ENCODE measurements around the gene UBL7.

UBL7 gene

GRCh38 chr15:74408385-74408784 is 52.6 kb downstream of the UBL7 start:
- DNase-seq (ENCODE audit: low spot score) = no peak

- DNase-seq (ENCODE audit: low spot score) = no peak
Observed at GRCh38 chr15:74406992-74407705, 53.8 kb downstream of the UBL7 start.

- no peak for DNase-seq (ENCODE audit: low spot score)
Observed at GRCh38 chr15:74406517-74406916, 54.4 kb downstream of the UBL7 start.

DNA sequence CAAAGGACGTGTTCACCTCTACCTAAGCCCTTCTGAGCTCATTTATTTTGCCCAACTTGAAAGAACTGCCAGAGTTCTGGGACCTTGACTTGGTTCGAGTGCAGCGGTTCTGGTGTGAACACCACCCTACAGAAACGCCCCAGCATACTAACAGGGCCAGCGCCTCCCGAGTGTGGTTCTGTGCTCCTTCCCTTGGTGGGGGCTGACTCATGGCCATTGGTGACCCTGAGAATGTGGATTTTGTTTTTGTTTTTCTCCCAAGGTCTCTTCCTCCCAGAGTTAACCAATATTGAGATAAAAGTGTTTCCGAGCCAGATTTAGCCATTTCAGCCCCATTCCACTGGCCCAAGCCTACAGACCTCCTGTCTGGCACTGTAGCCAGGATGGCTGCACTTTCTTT is 55.1 kb downstream of the UBL7 start:
- no peak for DNase-seq (ENCODE audit: low spot score)

DNA sequence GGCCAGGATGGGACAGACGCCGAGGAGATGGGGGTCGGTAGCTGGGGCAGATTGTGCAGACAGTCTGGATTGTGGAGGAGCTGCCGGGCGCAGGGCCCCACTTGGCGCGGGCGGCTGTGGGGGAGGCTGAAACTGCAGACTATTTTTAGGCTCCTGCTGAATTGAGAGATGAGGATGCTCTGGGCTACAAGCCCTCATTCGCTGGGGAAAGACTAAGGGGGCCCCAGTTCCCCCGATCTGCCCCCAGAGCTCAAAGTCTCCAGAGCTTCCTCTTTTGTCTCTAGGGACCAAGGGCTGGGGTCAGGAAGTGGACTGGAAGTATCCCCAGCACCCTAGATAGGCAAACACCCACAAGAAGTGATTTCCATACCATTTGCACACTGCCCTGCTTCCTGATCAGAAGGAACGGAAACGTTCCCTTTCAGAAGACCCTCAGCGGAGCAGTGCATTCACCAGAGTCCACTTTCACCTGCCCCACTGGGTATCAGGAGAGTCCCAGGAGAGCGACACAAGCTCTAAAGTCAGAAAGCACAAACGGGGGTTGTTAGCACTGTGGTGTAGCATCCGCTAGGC is 56.9 kb downstream of the UBL7 start:
- DNase-seq (ENCODE audit: low spot score) = no peak

DNA sequence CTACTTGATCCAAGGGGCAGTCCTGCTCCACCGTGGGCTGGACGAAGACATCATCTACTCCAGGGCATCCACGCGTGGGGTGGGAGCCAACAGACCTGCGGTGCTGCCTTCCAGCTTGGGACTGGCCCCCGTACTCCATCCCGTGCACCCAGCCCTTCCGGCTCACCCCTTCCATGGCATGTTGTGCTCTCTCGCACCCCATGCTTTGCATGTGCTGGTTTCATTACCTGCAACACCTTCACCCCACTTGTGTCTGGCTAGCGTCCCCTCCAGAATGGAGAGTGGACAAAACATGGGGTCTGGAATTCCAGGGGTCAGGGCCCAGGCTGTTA is 57.4 kb downstream of the UBL7 start:
- DNase-seq (ENCODE audit: low spot score) = no peak

- no peak for DNase-seq (ENCODE audit: low spot score)
Observed at GRCh38 chr15:74402873-74403587, 57.9 kb downstream of the UBL7 start.

- DNase-seq (ENCODE audit: low spot score) = no peak
Observed at GRCh38 chr15:74402337-74402841, 58.6 kb downstream of the UBL7 start.

- no peak for DNase-seq (ENCODE audit: low spot score)
Observed at GRCh38 chr15:74400915-74401757, 59.8 kb downstream of the UBL7 start.

DNA sequence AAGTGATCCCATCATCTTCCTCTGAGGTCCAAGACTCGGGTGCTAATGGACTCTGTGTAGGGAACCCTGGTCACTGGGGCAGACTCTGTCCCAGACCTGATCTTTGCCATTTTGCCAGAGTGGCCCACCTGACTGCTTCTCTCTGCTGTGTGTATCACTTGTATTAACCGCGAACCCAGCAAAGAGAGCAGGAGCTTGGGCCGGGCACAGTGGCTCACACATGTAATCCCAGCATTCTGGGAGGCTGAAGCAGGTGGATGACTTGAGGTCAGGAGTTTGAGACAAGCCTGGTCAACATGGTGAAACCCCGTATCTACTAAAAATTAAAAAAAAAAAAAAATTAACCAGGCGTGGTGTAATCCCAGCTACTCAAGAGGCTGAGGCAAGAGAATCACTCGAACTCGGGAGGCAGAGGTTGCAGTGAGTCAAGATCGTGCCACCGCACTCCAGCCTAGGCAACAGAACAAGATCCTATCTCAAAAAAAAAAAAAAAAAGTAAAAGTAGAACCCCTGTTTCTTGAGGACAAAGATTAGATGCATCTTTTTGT is 60.6 kb downstream of the UBL7 start:
- DNase-seq (ENCODE audit: low spot score) = no peak

- DNase-seq (ENCODE audit: low spot score) = no peak
Observed at GRCh38 chr15:74399511-74400312, 61.2 kb downstream of the UBL7 start.

- no peak for DNase-seq (ENCODE audit: low spot score)
Observed at GRCh38 chr15:74399100-74399499, 61.9 kb downstream of the UBL7 start.

GRCh38 chr15:74398183-74398582 is 62.8 kb downstream of the UBL7 start:
- DNase-seq (ENCODE audit: low spot score) = no peak

DNA sequence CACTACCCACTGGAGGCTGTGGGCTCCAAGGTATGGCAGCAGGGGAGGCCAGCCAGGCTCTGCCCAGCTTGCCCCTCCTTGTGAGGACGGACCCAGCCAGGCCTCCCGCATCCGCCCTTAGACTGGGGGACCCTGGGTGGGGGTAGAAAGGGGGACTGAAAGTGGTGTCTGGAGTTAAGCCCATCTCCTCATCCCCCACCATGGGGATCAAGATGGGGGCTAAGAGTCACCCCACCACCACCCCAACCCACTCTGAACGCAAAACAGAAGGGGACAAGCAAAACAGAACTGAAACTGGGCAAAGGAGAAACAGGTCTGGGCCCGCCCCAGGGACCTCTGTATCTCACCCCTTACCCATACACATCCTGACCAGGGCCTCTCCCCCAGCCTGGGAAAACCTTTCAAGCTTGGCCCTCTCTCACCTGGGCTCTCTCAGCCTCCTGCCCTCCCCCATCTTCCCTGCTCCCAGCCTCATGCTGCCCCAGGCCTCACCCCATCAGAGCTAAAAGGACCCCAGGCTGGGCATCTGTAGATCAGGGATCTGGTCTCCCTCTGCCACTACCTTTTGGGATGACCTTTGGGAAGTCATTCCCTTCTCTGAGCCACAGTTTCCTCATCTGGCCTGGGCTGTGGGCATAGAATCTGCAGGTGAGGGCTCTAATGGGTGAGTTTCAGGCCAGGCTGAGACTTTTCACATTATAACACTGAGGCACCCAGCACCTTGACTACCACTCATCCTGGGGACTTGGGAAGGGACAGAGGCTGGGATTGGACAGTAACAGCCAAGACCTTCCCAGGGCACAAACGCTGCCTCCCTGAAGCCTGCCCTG is 63.5 kb downstream of the UBL7 start:
- no peak for DNase-seq (ENCODE audit: low spot score)

- no peak for DNase-seq (ENCODE audit: low spot score)
Observed at GRCh38 chr15:74396445-74397238, 64.3 kb downstream of the UBL7 start.

DNA sequence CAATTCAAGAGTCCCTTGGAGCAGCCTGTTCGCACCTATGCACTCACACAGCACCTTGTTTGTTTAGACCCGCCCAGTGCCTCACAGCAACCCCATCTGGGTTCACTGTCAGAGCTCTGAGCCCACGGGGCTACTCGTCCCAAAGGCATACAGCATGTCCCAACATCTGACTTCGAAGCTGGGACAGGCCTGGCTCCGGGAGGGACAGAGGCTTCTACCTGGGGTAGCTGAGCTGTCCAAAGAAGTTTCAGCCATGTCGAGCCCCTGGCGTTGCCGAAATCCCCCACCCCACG is 64.9 kb downstream of the UBL7 start:
- no peak for DNase-seq (ENCODE audit: low spot score)
